ENCODE data around the gene ANGPTL2.
"Not testable (repeated sequence)": the region's sequence is repeated elsewhere in the genome, so short reads cannot be mapped to it uniquely, and the experiment has no call there.

Gene ANGPTL2

GRCh38 chr9:127122176-127123063, at the start of gene ANGPTL2:
Gene ANGPTL2 (minus strand): TSS chr9:127122635. CDS start chr9:127108731, 13,904 bp downstream.
- H3K9ac ChIP-seq (ENCODE audit: low read depth, low read length), result peak within 1 kb of the TSS; percentile 52
- H3K36me3 ChIP-seq (ENCODE audit: insufficient read depth, low read length), result no peaks in the 10 kb centered on the region
- no peaks in the 10 kb centered on the region for H3K9me3 ChIP-seq (ENCODE audit: control insufficient read depth, insufficient read depth, low read length)
- peaks cover 11% of the 10 kb centered on the region for H3K4me1 ChIP-seq (ENCODE audit: insufficient read depth, low read length)

- H3K9ac ChIP-seq (ENCODE audit: low read depth, low read length); H3K4me1 ChIP-seq (ENCODE audit: insufficient read depth, low read length); H3K36me3 ChIP-seq (ENCODE audit: insufficient read depth, low read length); H3K9me3 ChIP-seq (ENCODE audit: control insufficient read depth, insufficient read depth, low read length): not testable (repeated sequence)
Observed at GRCh38 chr9:127171348-127171747, 48.9 kb upstream of the ANGPTL2 start.

- H3K36me3 ChIP-seq (ENCODE audit: insufficient read depth, low read length), result peaks cover 2% of the 10 kb centered on the region; the same call in 1 of the 2 replicates
- H3K4me1 ChIP-seq (ENCODE audit: insufficient read depth, low read length), result no peaks in the 10 kb centered on the region
- no peak overlapping the region for H3K9ac ChIP-seq (ENCODE audit: low read depth, low read length)
- H3K9me3 ChIP-seq (ENCODE audit: control insufficient read depth, insufficient read depth, low read length), result no peaks in the 10 kb centered on the region
Observed at GRCh38 chr9:127170652-127171051, 48.2 kb upstream of the ANGPTL2 start.

- Histone ChIP-seq H3K4me1 (ENCODE audit: insufficient read depth, low read length) (no peaks in the 10 kb centered on the region), H3K9ac (ENCODE audit: low read depth, low read length) (no peak overlapping the region), H3K9me3 (ENCODE audit: control insufficient read depth, insufficient read depth, low read length) (no peaks in the 10 kb centered on the region), H3K36me3 (ENCODE audit: insufficient read depth, low read length) (peaks cover 2% of the 10 kb centered on the region; the same call in 1 of the 2 replicates)
Observed at GRCh38 chr9:127170103-127170502, 47.7 kb upstream of the ANGPTL2 start.

- no peak overlapping the region for H3K9ac ChIP-seq (ENCODE audit: low read depth, low read length)
- no peaks in the 10 kb centered on the region for H3K9me3 ChIP-seq (ENCODE audit: control insufficient read depth, insufficient read depth, low read length)
- no peaks in the 10 kb centered on the region for H3K36me3 ChIP-seq (ENCODE audit: insufficient read depth, low read length)
- no peaks in the 10 kb centered on the region for H3K4me1 ChIP-seq (ENCODE audit: insufficient read depth, low read length)
Observed at GRCh38 chr9:127169575-127169883, 47.1 kb upstream of the ANGPTL2 start.

GRCh38 chr9:127168756-127169574, 46.5 kb upstream of the ANGPTL2 start:
- no peaks in the 10 kb centered on the region for H3K4me1 ChIP-seq (ENCODE audit: insufficient read depth, low read length)
- H3K9ac ChIP-seq (ENCODE audit: low read depth, low read length), result no peak overlapping the region
- no peaks in the 10 kb centered on the region for H3K36me3 ChIP-seq (ENCODE audit: insufficient read depth, low read length)
- H3K9me3 ChIP-seq (ENCODE audit: control insufficient read depth, insufficient read depth, low read length), result no peaks in the 10 kb centered on the region

GRCh38 chr9:127167560-127168326, 45.3 kb upstream of the ANGPTL2 start:
- H3K36me3 ChIP-seq (ENCODE audit: insufficient read depth, low read length), result no peaks in the 10 kb centered on the region
- no peak overlapping the region for H3K9ac ChIP-seq (ENCODE audit: low read depth, low read length)
- peaks cover 7% of the 10 kb centered on the region; the same call in 1 of the 2 replicates for H3K4me1 ChIP-seq (ENCODE audit: insufficient read depth, low read length)
- no peaks in the 10 kb centered on the region for H3K9me3 ChIP-seq (ENCODE audit: control insufficient read depth, insufficient read depth, low read length)

- H3K4me1 ChIP-seq (ENCODE audit: insufficient read depth, low read length), result peaks cover 10% of the 10 kb centered on the region; the same call in 1 of the 2 replicates
- no peak overlapping the region for H3K9ac ChIP-seq (ENCODE audit: low read depth, low read length)
- H3K9me3 ChIP-seq (ENCODE audit: control insufficient read depth, insufficient read depth, low read length), result no peaks in the 10 kb centered on the region
- H3K36me3 ChIP-seq (ENCODE audit: insufficient read depth, low read length), result no peaks in the 10 kb centered on the region
Observed at GRCh38 chr9:127166651-127167524, 44.5 kb upstream of the ANGPTL2 start.

- Histone ChIP-seq H3K36me3 (ENCODE audit: insufficient read depth, low read length) (no peaks in the 10 kb centered on the region), H3K9me3 (ENCODE audit: control insufficient read depth, insufficient read depth, low read length) (no peaks in the 10 kb centered on the region), H3K9ac (ENCODE audit: low read depth, low read length) (no peak overlapping the region), H3K4me1 (ENCODE audit: insufficient read depth, low read length) (peaks cover 11% of the 10 kb centered on the region; the same call in 1 of the 2 replicates)
Observed at GRCh38 chr9:127166111-127166510, 43.7 kb upstream of the ANGPTL2 start.

GRCh38 chr9:127165116-127165515, 42.7 kb upstream of the ANGPTL2 start:
- no peaks in the 10 kb centered on the region for H3K36me3 ChIP-seq (ENCODE audit: insufficient read depth, low read length)
- H3K4me1 ChIP-seq (ENCODE audit: insufficient read depth, low read length), result peaks cover 11% of the 10 kb centered on the region; the same call in 1 of the 2 replicates
- no peaks in the 10 kb centered on the region for H3K9me3 ChIP-seq (ENCODE audit: control insufficient read depth, insufficient read depth, low read length)
- H3K9ac ChIP-seq (ENCODE audit: low read depth, low read length), result no peak overlapping the region

GRCh38 chr9:127163409-127163808, 41.0 kb upstream of the ANGPTL2 start:
- Histone ChIP-seq H3K36me3 (ENCODE audit: insufficient read depth, low read length) (no peaks in the 10 kb centered on the region), H3K4me1 (ENCODE audit: insufficient read depth, low read length) (peaks cover 16% of the 10 kb centered on the region), H3K9me3 (ENCODE audit: control insufficient read depth, insufficient read depth, low read length) (no peaks in the 10 kb centered on the region), H3K9ac (ENCODE audit: low read depth, low read length) (no peak overlapping the region)

- Histone ChIP-seq H3K9ac (ENCODE audit: low read depth, low read length) (no peak overlapping the region), H3K9me3 (ENCODE audit: control insufficient read depth, insufficient read depth, low read length) (no peaks in the 10 kb centered on the region), H3K36me3 (ENCODE audit: insufficient read depth, low read length) (no peaks in the 10 kb centered on the region), H3K4me1 (ENCODE audit: insufficient read depth, low read length) (peaks cover 16% of the 10 kb centered on the region)
Observed at GRCh38 chr9:127162864-127163365, 40.5 kb upstream of the ANGPTL2 start.

GRCh38 chr9:127162046-127162863, 39.8 kb upstream of the ANGPTL2 start:
- Histone ChIP-seq H3K4me1 (ENCODE audit: insufficient read depth, low read length) (peaks cover 16% of the 10 kb centered on the region), H3K9me3 (ENCODE audit: control insufficient read depth, insufficient read depth, low read length) (no peaks in the 10 kb centered on the region), H3K9ac (ENCODE audit: low read depth, low read length) (no peak overlapping the region), H3K36me3 (ENCODE audit: insufficient read depth, low read length) (no peaks in the 10 kb centered on the region)

Data from ES-I3 (cell line).